ENCODE data around the gene SLC22A1.

DNA sequence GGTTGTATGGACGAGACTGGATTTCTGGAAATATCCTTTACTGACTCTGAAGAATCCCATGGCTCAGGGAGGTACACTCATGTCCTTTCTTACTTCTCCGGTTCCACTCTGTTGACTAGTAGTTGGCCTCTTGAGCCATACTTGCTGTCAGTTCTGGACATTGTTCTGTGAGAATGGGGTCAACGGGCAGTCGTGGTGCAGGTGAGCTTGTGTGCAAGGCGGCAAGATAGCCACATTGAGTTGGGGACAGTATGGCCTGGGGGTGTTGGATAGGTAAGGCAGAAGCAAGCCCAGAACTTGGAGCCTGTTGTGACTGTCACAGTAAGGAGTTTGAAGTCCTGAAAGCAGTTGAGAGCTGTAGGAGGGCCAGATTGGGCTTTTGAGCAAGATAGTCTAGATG, 13.5 kb upstream of the SLC22A1 start:
- TF ChIP-seq RAD21 (IDR thresholded peaks at IDR 0.05; ENCODE audit: low read depth) (no peak), POLR2AphosphoS5 (IDR thresholded peaks at IDR 0.05; ENCODE audit: low read depth, low read length) (no peak), CTCF (IDR thresholded peaks at IDR 0.05 in 2 of 3, conservative IDR thresholded peaks at IDR 0.05 in 1 of 3; ENCODE audit: borderline replicate concordance in 1 of 3, insufficient read depth in 1 of 3, low read depth in 2 of 3, low read length in 2 of 3) (no peak), REST (IDR thresholded peaks at IDR 0.05; ENCODE audit: low read depth) (no peak), SP1 (IDR thresholded peaks at IDR 0.05; ENCODE audit: low read depth) (no peak), CEBPB (IDR thresholded peaks at IDR 0.05; ENCODE audit: low read depth) (no peak), YY1 (IDR thresholded peaks at IDR 0.05; ENCODE audit: extremely low read depth, insufficient replicate concordance, low read depth, low read length) (no peak), POLR2A (IDR thresholded peaks at IDR 0.05; ENCODE audit: borderline replicate concordance, extremely low read depth, insufficient read depth, insufficient read length) (no peak), FOSL1 (IDR thresholded peaks at IDR 0.05; ENCODE audit: low read depth) (no peak), ZNF274 (IDR thresholded peaks at IDR 0.05; ENCODE audit: low read depth, low read length) (no peak), SIN3A (IDR thresholded peaks at IDR 0.05; ENCODE audit: low read depth) (no peak), SRF (IDR thresholded peaks at IDR 0.05; ENCODE audit: low read depth) (no peak), ZFX (IDR thresholded peaks at IDR 0.05) (no peak)
